Panc1 (cell line): ENCODE results near the gene FGD5. TPM values are rescaled to one million over a fixed set of nuclear protein-coding genes. Genes with fewer than 3 reads are reported as not detected.

Experiments
- ATAC-seq: fragments of 200-7000 bp; cut with Tn5 transposase; 2 replicates; pipeline ENCODE4 v1.9.1; 2020; ENCODE audit warnings: mild to moderate bottlenecking, moderate library complexity
- BruUV-seq: library from RNA; stranded (reverse); fragments of 400-500 nt; replicated peaks from 2 replicates; lab custom pipeline; 2021; lab: Mats Ljungman, UMichigan
- CTCF ChIA-PET: fragments of 300-600 bp; sonication (Branson Sonifier 250); formaldehyde crosslinking; loops from one replicate; lab custom pipeline; 2022; ENCODE audit warnings: antibody characterized with exemption; lab: Charles Lee
- POLR2A ChIA-PET: fragments of 300-600 bp; sonication (Branson Sonifier 250); formaldehyde crosslinking; loops from one replicate; lab custom pipeline; 2022; ENCODE audit warnings: antibody characterized with exemption; lab: Charles Lee
- DNase-seq: peaks from one replicate; pipeline ENCODE4 v3.0.0-alpha.2; 2010; ENCODE audit warnings: low read depth, low spot score
- H3K27ac ChIP-seq: 2 replicates; pipeline ENCODE4 v1.5.1; 2011; ENCODE audit warnings: mild to moderate bottlenecking, low read length, inconsistent platforms
- H3K27me3 ChIP-seq: fragments of 200-500 bp; sonication (Bioruptor generic); 2 replicates; pipeline ENCODE4 v1.6.0; 2014; ENCODE audit warnings: low read length, inconsistent platforms; ENCODE audit not compliant: control insufficient read depth, insufficient read depth
- H3K36me3 ChIP-seq: fragments of 200-500 bp; sonication (Bioruptor generic); 2 replicates; pipeline ENCODE4 v1.5.1; 2014; ENCODE audit warnings: inconsistent platforms, mild to moderate bottlenecking, low read length, moderate library complexity; ENCODE audit not compliant: control insufficient read depth, insufficient read depth
- H3K4me1 ChIP-seq: 2 replicates; pipeline ENCODE4 v1.5.1; 2011; ENCODE audit warnings: inconsistent platforms, mild to moderate bottlenecking, low read length, moderate library complexity; ENCODE audit not compliant: control insufficient read depth, insufficient read depth
- H3K4me3 ChIP-seq, 2 experiments: 2 replicates each; pipeline ENCODE4 v1.5.1; 2011 to 2012; ENCODE audit warnings: low read depth in 2 of 2, low read length in 2 of 2, mild to moderate bottlenecking in 2 of 2, inconsistent platforms in 1 of 2, moderate library complexity in 1 of 2
- H3K9me3 ChIP-seq: fragments of 200-500 bp; sonication (Bioruptor generic); 2 replicates; pipeline ENCODE4 v1.5.1; 2014; ENCODE audit warnings: low read depth, mild to moderate bottlenecking, inconsistent platforms, low read length, moderate library complexity; ENCODE audit not compliant: control insufficient read depth, insufficient read depth
- POLR2AphosphoS5 ChIP-seq: IDR thresholded peaks from 2 replicates; pipeline ENCODE4 v1.6.1; 2012; ENCODE audit warnings: mild to moderate bottlenecking, low read depth, low read length, moderate library complexity
- SIN3A ChIP-seq: IDR thresholded peaks from 2 replicates; pipeline ENCODE4 v1.6.1; 2012; ENCODE audit warnings: low read depth, mild to moderate bottlenecking, low read length, moderate library complexity, borderline replicate concordance; ENCODE audit not compliant: insufficient read depth
- TCF7L2 ChIP-seq: IDR thresholded peaks from 2 replicates; pipeline ENCODE4 v1.6.1; 2011; ENCODE audit warnings: mild to moderate bottlenecking, low read depth, low read length, inconsistent platforms
- in situ Hi-C: cut with HindIII; loops from 2 replicates; pipeline ENCODE4 v1.10.0; 2016; ENCODE audit warnings: low sequenced_read_pairs, low pct_unique_long_range_greater_than_20kb
- intact Hi-C: fragments of 100-400 bp; cut with micrococcal nuclease; formaldehyde crosslinking; loops from one replicate; pipeline ENCODE4 v1.10.0; 2022; ENCODE audit not compliant: unreplicated experiment
- total RNA-seq: library from RNA; stranded (reverse); gene quantifications from one replicate; pipeline ENCODE4 v1.2.1, GENCODE V29; 2021; ENCODE audit not compliant: unreplicated experiment
- TF ChIP-seq, protein P1 (sequence below): fragments of 450-650 bp; IDR thresholded peaks from 2 replicates; pipeline ENCODE4 v1.5.1; 2017; ENCODE audit warnings: mild to moderate bottlenecking
- TF ChIP-seq, protein P2 (sequence below), 2 experiments: IDR thresholded peaks; 2 replicates each; pipeline ENCODE4 v1.6.1; 2011 to 2012; ENCODE audit warnings: low read depth in 2 of 2, control low read depth in 1 of 2, low read length in 1 of 2, mild to moderate bottlenecking in 1 of 2, moderate library complexity in 1 of 2; ENCODE audit not compliant: insufficient read depth in 1 of 2

The FGD5 gene
- total RNA-seq, 1 experiment from 2014 or later, result 0.77 TPM

DNA sequence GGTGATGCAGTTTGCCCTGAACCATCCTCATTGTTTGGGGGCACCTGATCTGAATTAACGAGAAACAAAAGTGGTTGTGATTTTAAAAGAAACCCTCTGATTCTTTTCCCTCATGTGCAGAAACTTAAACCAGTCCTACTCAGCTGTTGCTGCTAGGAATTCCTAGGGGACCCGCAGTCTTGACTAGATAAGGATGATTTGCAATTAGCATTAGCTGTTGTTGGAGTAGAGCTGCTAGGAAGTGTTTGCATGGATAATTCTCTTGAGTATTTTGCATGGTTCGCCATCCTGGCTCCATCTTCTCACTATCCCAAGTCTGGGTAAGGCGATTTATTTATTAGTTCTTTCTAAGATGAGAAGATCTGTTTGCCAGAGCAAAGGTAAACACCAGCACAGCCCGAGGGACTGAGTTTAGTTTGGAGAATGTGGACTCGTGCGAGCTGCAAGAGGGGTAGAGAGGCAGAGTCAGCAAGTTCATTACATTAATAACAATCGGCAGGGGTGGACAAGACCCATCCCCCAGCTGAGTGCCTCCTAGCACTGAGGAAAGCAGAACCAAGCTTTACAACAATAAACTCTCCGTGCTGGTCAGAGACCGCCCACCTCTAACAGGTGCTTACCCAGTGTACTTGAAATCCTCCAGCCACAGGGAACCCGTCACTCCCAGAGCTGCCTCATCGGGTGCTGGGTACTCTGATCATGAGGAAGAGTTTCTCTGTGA is 4.1 kb downstream of the FGD5 start:
- Histone ChIP-seq H3K4me3 (no peak overlapping the region), H3K4me1 (no peaks in the 10 kb centered on the region), H3K36me3 (no peaks in the 10 kb centered on the region), H3K27ac (no peak overlapping the region), H3K27me3 (peaks cover 13% of the 10 kb centered on the region), H3K9me3 (no peaks in the 10 kb centered on the region)
- ATAC-seq (no peak), DNase-seq (no peak)
- ChIA-PET CTCF (interaction anchor here (0.5 kb wide), 1 partner anchor 32 kb away, joined by 3 read pairs; no protein-coding TSS in a partner anchor), POLR2A (no interaction called here)
- TF ChIP-seq TCF7L2 (no peak), POLR2AphosphoS5 (no peak), SIN3A (no peak)
- TF ChIP-seq, protein P1, sequence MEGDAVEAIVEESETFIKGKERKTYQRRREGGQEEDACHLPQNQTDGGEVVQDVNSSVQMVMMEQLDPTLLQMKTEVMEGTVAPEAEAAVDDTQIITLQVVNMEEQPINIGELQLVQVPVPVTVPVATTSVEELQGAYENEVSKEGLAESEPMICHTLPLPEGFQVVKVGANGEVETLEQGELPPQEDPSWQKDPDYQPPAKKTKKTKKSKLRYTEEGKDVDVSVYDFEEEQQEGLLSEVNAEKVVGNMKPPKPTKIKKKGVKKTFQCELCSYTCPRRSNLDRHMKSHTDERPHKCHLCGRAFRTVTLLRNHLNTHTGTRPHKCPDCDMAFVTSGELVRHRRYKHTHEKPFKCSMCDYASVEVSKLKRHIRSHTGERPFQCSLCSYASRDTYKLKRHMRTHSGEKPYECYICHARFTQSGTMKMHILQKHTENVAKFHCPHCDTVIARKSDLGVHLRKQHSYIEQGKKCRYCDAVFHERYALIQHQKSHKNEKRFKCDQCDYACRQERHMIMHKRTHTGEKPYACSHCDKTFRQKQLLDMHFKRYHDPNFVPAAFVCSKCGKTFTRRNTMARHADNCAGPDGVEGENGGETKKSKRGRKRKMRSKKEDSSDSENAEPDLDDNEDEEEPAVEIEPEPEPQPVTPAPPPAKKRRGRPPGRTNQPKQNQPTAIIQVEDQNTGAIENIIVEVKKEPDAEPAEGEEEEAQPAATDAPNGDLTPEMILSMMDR, result no peak
- in situ Hi-C loops, result no loop called here
- intact Hi-C loops, result no loop called here
- no TSS peak for BruUV-seq

DNA sequence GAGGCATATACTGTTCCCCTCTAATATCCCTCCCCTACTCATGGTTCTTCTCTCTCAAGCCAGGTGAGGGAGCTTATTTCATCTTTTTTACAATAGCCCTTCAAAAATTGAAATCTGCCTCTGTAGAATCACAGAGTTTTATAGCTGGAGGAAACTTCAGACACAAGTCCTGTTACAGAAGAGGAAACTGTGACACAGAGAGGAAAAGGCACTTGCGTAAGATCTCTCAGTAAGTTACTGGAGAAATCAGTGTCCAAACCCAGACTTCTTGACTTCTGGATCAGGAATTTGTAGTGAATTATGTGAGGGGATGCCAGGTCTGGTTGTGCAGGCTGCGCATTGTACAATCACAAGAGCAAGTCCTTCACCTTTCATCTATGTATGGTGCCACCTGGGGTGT is 4.6 kb downstream of the FGD5 start:
- ChIA-PET POLR2A (no interaction called here), CTCF (no interaction called here)
- H3K4me3 ChIP-seq, result no peak overlapping the region
- no peaks in the 10 kb centered on the region for H3K9me3 ChIP-seq
- TF ChIP-seq POLR2AphosphoS5 (no peak), SIN3A (no peak), TCF7L2 (no peak)
- TF ChIP-seq, protein P1, result no peak
- TF ChIP-seq, protein P2, sequence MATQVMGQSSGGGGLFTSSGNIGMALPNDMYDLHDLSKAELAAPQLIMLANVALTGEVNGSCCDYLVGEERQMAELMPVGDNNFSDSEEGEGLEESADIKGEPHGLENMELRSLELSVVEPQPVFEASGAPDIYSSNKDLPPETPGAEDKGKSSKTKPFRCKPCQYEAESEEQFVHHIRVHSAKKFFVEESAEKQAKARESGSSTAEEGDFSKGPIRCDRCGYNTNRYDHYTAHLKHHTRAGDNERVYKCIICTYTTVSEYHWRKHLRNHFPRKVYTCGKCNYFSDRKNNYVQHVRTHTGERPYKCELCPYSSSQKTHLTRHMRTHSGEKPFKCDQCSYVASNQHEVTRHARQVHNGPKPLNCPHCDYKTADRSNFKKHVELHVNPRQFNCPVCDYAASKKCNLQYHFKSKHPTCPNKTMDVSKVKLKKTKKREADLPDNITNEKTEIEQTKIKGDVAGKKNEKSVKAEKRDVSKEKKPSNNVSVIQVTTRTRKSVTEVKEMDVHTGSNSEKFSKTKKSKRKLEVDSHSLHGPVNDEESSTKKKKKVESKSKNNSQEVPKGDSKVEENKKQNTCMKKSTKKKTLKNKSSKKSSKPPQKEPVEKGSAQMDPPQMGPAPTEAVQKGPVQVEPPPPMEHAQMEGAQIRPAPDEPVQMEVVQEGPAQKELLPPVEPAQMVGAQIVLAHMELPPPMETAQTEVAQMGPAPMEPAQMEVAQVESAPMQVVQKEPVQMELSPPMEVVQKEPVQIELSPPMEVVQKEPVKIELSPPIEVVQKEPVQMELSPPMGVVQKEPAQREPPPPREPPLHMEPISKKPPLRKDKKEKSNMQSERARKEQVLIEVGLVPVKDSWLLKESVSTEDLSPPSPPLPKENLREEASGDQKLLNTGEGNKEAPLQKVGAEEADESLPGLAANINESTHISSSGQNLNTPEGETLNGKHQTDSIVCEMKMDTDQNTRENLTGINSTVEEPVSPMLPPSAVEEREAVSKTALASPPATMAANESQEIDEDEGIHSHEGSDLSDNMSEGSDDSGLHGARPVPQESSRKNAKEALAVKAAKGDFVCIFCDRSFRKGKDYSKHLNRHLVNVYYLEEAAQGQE (IDR thresholded peaks at IDR 0.05; ENCODE audit: insufficient read depth in 1 of 2, low read depth in 2 of 2, low read length in 1 of 2), result no peak
- H3K27me3 ChIP-seq, result peaks cover 13% of the 10 kb centered on the region
- no peaks in the 10 kb centered on the region for H3K36me3 ChIP-seq
- no peaks in the 10 kb centered on the region for H3K4me1 ChIP-seq
- no TSS peak for BruUV-seq
- no peak for DNase-seq
- in situ Hi-C loops (no loop called here), intact Hi-C loops (no loop called here)
- H3K27ac ChIP-seq, result no peak overlapping the region
- ATAC-seq, result no peak
